BLaER1 treated with 17β-estradiol and CSF1 and Interleukin-3, amounts not matched to agents 10 nM and 100 nM (cell line): ENCODE results near the gene HBS1L.

Experiments used
- H3K27ac ChIP-seq, 11 experiments: shearing (Covaris generic); formaldehyde crosslinking; 2 replicates each; pipeline ENCODE4 v1.8.1; 2022
- H3K27me3 ChIP-seq, 11 experiments: shearing (Covaris generic); formaldehyde crosslinking; 2 replicates each; pipeline ENCODE4 v1.8.1; 2022
- H3K36me3 ChIP-seq, 11 experiments: shearing (Covaris generic); formaldehyde crosslinking; 2 replicates each; pipeline ENCODE4 v1.8.1; 2022
- H3K4me1 ChIP-seq, 10 experiments: shearing (Covaris generic); formaldehyde crosslinking; 2 replicates each; pipeline ENCODE4 v1.8.1; 2022
- H3K4me2 ChIP-seq, 11 experiments: shearing (Covaris generic); formaldehyde crosslinking; 2 replicates each; pipeline ENCODE4 v1.8.1; 2022
- H3K4me3 ChIP-seq, 10 experiments: shearing (Covaris generic); formaldehyde crosslinking; 2 replicates each; pipeline ENCODE4 v1.8.1; 2022
- H3K9ac ChIP-seq, 11 experiments: shearing (Covaris generic); formaldehyde crosslinking; 2 replicates each; pipeline ENCODE4 v1.8.1; 2022
- H3K9me3 ChIP-seq, 11 experiments: shearing (Covaris generic); formaldehyde crosslinking; replicated peaks in 1 of 11; 2 replicates each; pipeline ENCODE4 v1.8.1; 2022
- H4K20me1 ChIP-seq, 11 experiments: shearing (Covaris generic); formaldehyde crosslinking; 2 replicates each; pipeline ENCODE4 v1.8.1; 2022
- Cebpa-rat ChIP-seq, 11 experiments: shearing (Covaris generic); IDR thresholded peaks; 2 replicates each; pipeline ENCODE4 v1.8.1; 2022

HBS1L gene

GRCh38 chr6:134925800-134926199, 128.8 kb downstream of the HBS1L start:
- no peaks in the 10 kb centered on the region for H3K27me3 ChIP-seq
- no peaks in the 10 kb centered on the region for H3K4me1 ChIP-seq
- H3K4me3 ChIP-seq: no peak overlapping the region

GRCh38 chr6:134921721-134922261, 132.8 kb downstream of the HBS1L start:
- no peak for TF ChIP-seq Cebpa-rat (IDR thresholded peaks at IDR 0.05)
- Histone ChIP-seq H3K4me1 (no peaks in the 10 kb centered on the region), H4K20me1 (no peaks in the 10 kb centered on the region)

More at GRCh38 chr6:134925800-134926199, 128.8 kb downstream of the HBS1L start:
- no peaks in the 10 kb centered on the region for H4K20me1 ChIP-seq
- no peak overlapping the region for H3K4me2 ChIP-seq
- no peaks in the 10 kb centered on the region for H3K9me3 ChIP-seq
- no peak overlapping the region for H3K9ac ChIP-seq
- H3K27ac ChIP-seq: no peak overlapping the region
- TF ChIP-seq Cebpa-rat (IDR thresholded peaks at IDR 0.05): no peak
- H3K36me3 ChIP-seq: no peaks in the 10 kb centered on the region

GRCh38 chr6:134921276-134921675, 133.3 kb downstream of the HBS1L start:
- H3K4me2 ChIP-seq: no peak overlapping the region
- H3K36me3 ChIP-seq: no peaks in the 10 kb centered on the region
- H3K9ac ChIP-seq: no peak overlapping the region
- H3K9me3 ChIP-seq: no peaks in the 10 kb centered on the region
- no peak overlapping the region for H3K4me3 ChIP-seq
- H3K27ac ChIP-seq: no peak overlapping the region
- H3K27me3 ChIP-seq: no peaks in the 10 kb centered on the region
- TF ChIP-seq Cebpa-rat (IDR thresholded peaks at IDR 0.05): no peak
- no peaks in the 10 kb centered on the region for H4K20me1 ChIP-seq
- no peaks in the 10 kb centered on the region for H3K4me1 ChIP-seq

More at GRCh38 chr6:134921721-134922261, 132.8 kb downstream of the HBS1L start:
- Histone ChIP-seq H3K9me3 (no peaks in the 10 kb centered on the region), H3K4me3 (no peak overlapping the region), H3K36me3 (no peaks in the 10 kb centered on the region), H3K9ac (no peak overlapping the region), H3K27me3 (no peaks in the 10 kb centered on the region), H3K27ac (no peak overlapping the region), H3K4me2 (no peak overlapping the region)

- H3K27me3 ChIP-seq: no peaks in the 10 kb centered on the region
- no peak for TF ChIP-seq Cebpa-rat (IDR thresholded peaks at IDR 0.05)
- no peak overlapping the region for H3K27ac ChIP-seq
- no peak overlapping the region for H3K9ac ChIP-seq
- no peaks in the 10 kb centered on the region for H4K20me1 ChIP-seq
- H3K36me3 ChIP-seq: no peaks in the 10 kb centered on the region
- no peak overlapping the region for H3K4me3 ChIP-seq
- H3K4me1 ChIP-seq: no peaks in the 10 kb centered on the region
- H3K4me2 ChIP-seq: no peak overlapping the region
- H3K9me3 ChIP-seq: no peaks in the 10 kb centered on the region
Observed at GRCh38 chr6:134920422-134920821, 134.2 kb downstream of the HBS1L start.

GRCh38 chr6:134918418-134918961, 136.1 kb downstream of the HBS1L start:
- H3K27ac ChIP-seq: no peak overlapping the region
- H3K4me3 ChIP-seq: no peak overlapping the region
- no peaks in the 10 kb centered on the region for H3K9me3 ChIP-seq
- no peak overlapping the region for H3K9ac ChIP-seq
- no peaks in the 10 kb centered on the region for H3K36me3 ChIP-seq
- no peaks in the 10 kb centered on the region for H4K20me1 ChIP-seq
- H3K4me1 ChIP-seq: no peaks in the 10 kb centered on the region
- H3K4me2 ChIP-seq: no peak overlapping the region
- no peak for TF ChIP-seq Cebpa-rat (IDR thresholded peaks at IDR 0.05)
- no peaks in the 10 kb centered on the region for H3K27me3 ChIP-seq

GRCh38 chr6:134911547-134911946, 143.1 kb downstream of the HBS1L start:
- H3K27ac ChIP-seq: no peak overlapping the region
- TF ChIP-seq Cebpa-rat (IDR thresholded peaks at IDR 0.05): no peak
- H3K36me3 ChIP-seq: no peaks in the 10 kb centered on the region
- no peaks in the 10 kb centered on the region for H3K27me3 ChIP-seq
- H3K9ac ChIP-seq: no peak overlapping the region
- no peaks in the 10 kb centered on the region for H4K20me1 ChIP-seq
- H3K9me3 ChIP-seq: peaks cover 0 to 3% (median 0%) of the 10 kb centered on the region in 11 experiments; a peak in 2 of 22 replicates
- no peak overlapping the region for H3K4me3 ChIP-seq
- no peak overlapping the region for H3K4me2 ChIP-seq
- H3K4me1 ChIP-seq: no peaks in the 10 kb centered on the region

- Histone ChIP-seq H3K4me1 (no peaks in the 10 kb centered on the region), H3K27ac (no peak overlapping the region), H3K9ac (no peak overlapping the region), H3K27me3 (no peaks in the 10 kb centered on the region), H3K9me3 (peaks cover 0 to 12% (median 6%) of the 10 kb centered on the region in 11 experiments; a peak in 12 of 22 replicates), H3K4me2 (no peak overlapping the region), H3K4me3 (no peak overlapping the region), H4K20me1 (no peaks in the 10 kb centered on the region), H3K36me3 (no peaks in the 10 kb centered on the region)
- no peak for TF ChIP-seq Cebpa-rat (IDR thresholded peaks at IDR 0.05)
Observed at GRCh38 chr6:134910593-134910935, 144.1 kb downstream of the HBS1L start.
